ENCODE data around the gene KIAA0825. TPM values are rescaled to one million over a fixed set of nuclear protein-coding genes. Genes with fewer than 3 reads are reported as not detected.

KIAA0825 gene
- total RNA-seq, 4 donors from 2014 or later: 4.8 to 11.8 (median 7.2) TPM

DNA sequence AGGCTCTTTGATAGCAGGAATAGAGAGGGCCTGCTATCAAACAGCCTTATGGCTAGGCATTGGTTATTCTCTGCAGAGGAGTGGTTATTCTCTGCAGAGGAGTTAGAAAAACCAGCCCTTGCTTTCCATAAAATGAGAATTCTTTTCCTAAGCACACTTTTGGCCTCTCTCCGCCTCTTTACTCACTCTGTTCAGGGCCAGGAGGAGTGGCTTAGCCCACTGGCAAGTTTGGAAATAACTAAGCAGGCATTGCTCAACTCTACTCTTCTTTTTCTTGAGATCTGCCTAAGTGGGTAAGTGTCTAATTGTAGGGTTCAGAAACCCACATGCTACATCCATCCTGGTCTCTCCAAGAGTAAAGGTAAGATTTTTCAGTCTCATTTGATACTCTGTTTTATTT, 341.7 kb downstream of the KIAA0825 start:
- H3K4me3 ChIP-seq: no peak overlapping the region
- no peaks in the 10 kb centered on the region for H3K36me3 ChIP-seq
- no peaks in the 10 kb centered on the region for H3K9me3 ChIP-seq
- no peaks in the 10 kb centered on the region for H3K4me1 ChIP-seq
- WGBS, 2 donors: 76 to 89% methylated on average over 1 of the region's 1 CpG
- no peak for DNase-seq (ENCODE audit: low spot score in 2 of 2)
- TF ChIP-seq POLR2A (IDR thresholded peaks at IDR 0.05) (no peak), EP300 (IDR thresholded peaks at IDR 0.05) (no peak)
- TF ChIP-seq, protein P1, sequence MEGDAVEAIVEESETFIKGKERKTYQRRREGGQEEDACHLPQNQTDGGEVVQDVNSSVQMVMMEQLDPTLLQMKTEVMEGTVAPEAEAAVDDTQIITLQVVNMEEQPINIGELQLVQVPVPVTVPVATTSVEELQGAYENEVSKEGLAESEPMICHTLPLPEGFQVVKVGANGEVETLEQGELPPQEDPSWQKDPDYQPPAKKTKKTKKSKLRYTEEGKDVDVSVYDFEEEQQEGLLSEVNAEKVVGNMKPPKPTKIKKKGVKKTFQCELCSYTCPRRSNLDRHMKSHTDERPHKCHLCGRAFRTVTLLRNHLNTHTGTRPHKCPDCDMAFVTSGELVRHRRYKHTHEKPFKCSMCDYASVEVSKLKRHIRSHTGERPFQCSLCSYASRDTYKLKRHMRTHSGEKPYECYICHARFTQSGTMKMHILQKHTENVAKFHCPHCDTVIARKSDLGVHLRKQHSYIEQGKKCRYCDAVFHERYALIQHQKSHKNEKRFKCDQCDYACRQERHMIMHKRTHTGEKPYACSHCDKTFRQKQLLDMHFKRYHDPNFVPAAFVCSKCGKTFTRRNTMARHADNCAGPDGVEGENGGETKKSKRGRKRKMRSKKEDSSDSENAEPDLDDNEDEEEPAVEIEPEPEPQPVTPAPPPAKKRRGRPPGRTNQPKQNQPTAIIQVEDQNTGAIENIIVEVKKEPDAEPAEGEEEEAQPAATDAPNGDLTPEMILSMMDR (IDR thresholded peaks at IDR 0.05): no peak
- no peak overlapping the region for H3K27ac ChIP-seq
- no peaks in the 10 kb centered on the region for H3K27me3 ChIP-seq

DNA sequence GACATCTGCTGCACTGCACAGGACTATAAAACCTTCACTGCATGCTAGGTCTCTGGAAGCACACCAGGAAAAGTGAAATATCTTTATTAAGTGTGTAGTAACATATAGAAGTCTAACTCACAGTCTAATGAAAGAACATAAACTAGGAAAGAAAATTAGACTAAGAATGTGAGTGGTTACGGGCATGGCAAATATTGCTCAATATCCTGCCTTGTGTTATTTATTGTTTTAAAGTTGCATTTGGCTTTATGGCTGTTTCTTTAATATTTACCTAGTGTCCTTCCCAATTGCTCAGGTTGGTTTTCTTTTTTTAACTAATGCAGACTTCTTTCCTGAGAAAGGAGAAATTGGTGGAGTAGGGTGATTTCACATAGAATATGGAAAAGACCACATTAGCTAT, 342.4 kb downstream of the KIAA0825 start:
- 86 to 89% methylated on average over 1 of the region's 1 CpG for WGBS, 2 donors
- Histone ChIP-seq H3K27ac (no peak overlapping the region), H3K4me1 (no peaks in the 10 kb centered on the region), H3K36me3 (no peaks in the 10 kb centered on the region), H3K4me3 (no peak overlapping the region), H3K9me3 (peaks cover 0 to 4% (median 0%) of the 10 kb centered on the region in 4 donors), H3K27me3 (no peaks in the 10 kb centered on the region)
- no peak for TF ChIP-seq EP300 (IDR thresholded peaks at IDR 0.05)
- TF ChIP-seq POLR2A (IDR thresholded peaks at IDR 0.05): no peak
- TF ChIP-seq, protein P1 (IDR thresholded peaks at IDR 0.05): no peak
- no peak for DNase-seq (ENCODE audit: low spot score in 2 of 2)

DNA sequence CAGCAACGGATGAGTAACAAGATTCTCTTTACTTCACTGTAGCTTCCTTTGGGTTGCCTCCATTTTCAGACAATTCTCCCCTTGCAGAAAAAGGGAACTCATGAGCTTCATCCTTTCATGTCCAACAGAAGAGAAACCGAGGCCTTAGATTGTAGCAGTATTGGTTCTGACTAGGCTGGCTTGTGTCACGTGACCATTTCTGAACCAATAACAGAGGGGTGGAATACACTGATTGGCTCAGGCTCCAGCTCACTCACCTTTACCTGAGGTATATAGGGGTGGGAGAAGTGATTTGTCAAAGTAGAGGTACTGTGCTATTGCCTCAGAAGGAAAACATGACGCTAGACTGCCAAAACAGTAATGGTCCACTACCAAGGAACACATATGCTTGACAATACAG, 343.7 kb downstream of the KIAA0825 start:
- Histone ChIP-seq H3K4me1 (no peaks in the 10 kb centered on the region), H3K9me3 (peaks cover 0 to 13% (median 4%) of the 10 kb centered on the region in 4 donors), H3K36me3 (no peaks in the 10 kb centered on the region), H3K27me3 (no peaks in the 10 kb centered on the region), H3K27ac (no peak overlapping the region), H3K4me3 (no peak overlapping the region)
- TF ChIP-seq EP300 (IDR thresholded peaks at IDR 0.05) (no peak), POLR2A (IDR thresholded peaks at IDR 0.05) (no peak)
- TF ChIP-seq, protein P1 (IDR thresholded peaks at IDR 0.05): no peak
- WGBS, 2 donors: 93 to 95% methylated on average over 4 of the region's 4 CpGs
- no peak for DNase-seq (ENCODE audit: low spot score in 2 of 2)

DNA sequence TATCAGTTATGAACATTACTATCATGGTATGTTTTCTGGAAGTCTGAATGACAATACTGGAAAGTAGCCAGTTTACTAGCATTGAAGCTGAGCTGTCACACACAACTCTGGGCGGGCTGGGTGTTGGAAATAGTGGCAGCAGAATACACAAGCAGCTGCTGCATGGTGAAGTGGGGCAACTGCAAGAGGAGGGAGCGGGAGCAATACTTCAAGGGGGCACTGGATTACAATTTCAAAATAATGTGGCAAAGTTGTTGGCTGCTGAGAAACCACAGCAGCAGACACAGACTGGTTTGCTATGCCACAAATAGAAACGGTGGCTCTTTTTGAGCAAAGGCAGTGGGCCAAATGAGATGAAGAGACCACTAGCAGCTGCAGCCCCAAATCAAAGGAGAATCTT, 350.2 kb downstream of the KIAA0825 start:
- DNase-seq (ENCODE audit: low spot score in 2 of 2): no peak
- no peak overlapping the region for H3K27ac ChIP-seq
- no peaks in the 10 kb centered on the region for H3K27me3 ChIP-seq
- H3K36me3 ChIP-seq: no peaks in the 10 kb centered on the region
- H3K9me3 ChIP-seq: peaks cover 0 to 16% (median 8%) of the 10 kb centered on the region in 4 donors
- H3K4me3 ChIP-seq: no peak overlapping the region
- 73 to 79% methylated on average over 3 of the region's 3 CpGs for WGBS, 2 donors
- H3K4me1 ChIP-seq: no peaks in the 10 kb centered on the region
- TF ChIP-seq POLR2A (IDR thresholded peaks at IDR 0.05) (no peak), EP300 (IDR thresholded peaks at IDR 0.05) (no peak)
- TF ChIP-seq, protein P1 (IDR thresholded peaks at IDR 0.05): no peak

DNA sequence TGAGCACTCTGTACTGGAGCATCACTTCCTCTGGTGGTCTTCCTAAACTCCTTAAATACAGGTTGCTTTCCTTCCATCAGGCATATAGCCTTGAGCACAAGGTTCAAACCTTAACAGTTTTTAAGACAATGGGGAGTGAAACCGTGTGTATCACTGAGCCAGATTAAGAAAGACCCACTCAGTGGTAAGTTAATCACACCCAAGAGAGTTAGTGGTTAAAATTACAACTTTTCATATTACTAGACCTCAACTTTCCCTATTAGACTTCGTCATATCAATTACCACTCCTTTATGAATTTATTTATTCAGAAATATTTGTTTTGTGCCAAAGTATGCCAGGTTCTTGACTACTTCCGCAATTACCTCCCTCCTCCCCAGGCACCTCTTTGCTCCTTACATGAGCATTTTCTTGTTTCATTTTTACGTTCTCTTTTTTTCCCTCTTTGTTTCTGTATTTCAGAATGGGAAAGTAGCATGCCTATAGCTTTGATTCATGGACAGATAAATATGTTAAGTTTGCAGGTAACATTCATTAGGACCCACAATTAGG, 351.0 kb downstream of the KIAA0825 start:
- Histone ChIP-seq H3K4me3 (no peak overlapping the region), H3K36me3 (no peaks in the 10 kb centered on the region), H3K4me1 (no peaks in the 10 kb centered on the region), H3K9me3 (peaks cover 0 to 16% (median 8%) of the 10 kb centered on the region in 4 donors), H3K27ac (no peak overlapping the region), H3K27me3 (no peaks in the 10 kb centered on the region)
- DNase-seq (ENCODE audit: low spot score in 2 of 2): no peak
- TF ChIP-seq, protein P1 (IDR thresholded peaks at IDR 0.05): no peak
- TF ChIP-seq EP300 (IDR thresholded peaks at IDR 0.05): no peak
- no peak for TF ChIP-seq POLR2A (IDR thresholded peaks at IDR 0.05)
- WGBS, 2 donors: 76 to 83% methylated on average over 4 of the region's 4 CpGs

All from tibial nerve (tissue), 4 donors.